Activated naive CD8-positive, alpha-beta T cell treated with anti-CD3 and anti-CD28 coated beads, Interleukin-2, amount 50 U/mL, for 16 hours (primary cell): ENCODE measurements around the gene LMF2.
"Not testable (repeated sequence)": the region's sequence is repeated elsewhere in the genome, so short reads cannot be mapped to it uniquely, and the experiment has no call there.

ENCODE experiments used
- DNase-seq: peaks from one replicate; pipeline ENCODE4 v3.0.0-alpha.2; 2020; ENCODE audit warnings: low read depth, low spot score

The LMF2 gene

DNA sequence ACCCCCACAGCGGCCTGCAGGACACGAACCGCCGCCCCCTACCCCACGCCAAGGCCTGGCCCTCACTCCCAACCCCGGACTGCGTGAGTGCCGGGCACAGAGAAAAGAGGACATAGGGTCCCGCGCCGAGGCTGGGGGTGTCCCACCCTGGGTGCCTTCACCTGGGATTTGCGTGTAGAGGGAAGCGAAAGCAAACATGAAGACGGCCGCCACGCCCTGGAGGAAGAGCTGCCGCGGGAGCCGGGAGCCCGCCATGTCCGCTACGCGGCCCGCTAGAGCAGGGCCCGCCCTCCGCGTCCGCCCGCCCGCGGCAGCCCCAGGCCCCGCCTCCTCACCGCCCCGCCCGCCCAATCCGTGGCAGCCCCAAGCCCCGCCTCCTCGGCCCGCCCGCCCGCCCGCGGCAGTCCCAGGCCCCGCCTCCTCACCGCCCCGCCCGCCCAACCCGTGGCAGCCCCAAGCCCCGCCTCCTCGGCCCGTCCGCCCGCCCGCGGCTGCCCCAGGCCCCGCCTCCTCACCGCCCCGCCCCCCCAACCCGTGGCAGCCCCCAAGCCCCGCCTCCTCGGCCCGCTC, at the start of gene LMF2:
Gene LMF2 (minus strand): TSS at position 282 of the 570 bp plus-strand sequence. CDS start 27 bp downstream, at position 255.
- peak; percentile 80 for DNase-seq

DNA sequence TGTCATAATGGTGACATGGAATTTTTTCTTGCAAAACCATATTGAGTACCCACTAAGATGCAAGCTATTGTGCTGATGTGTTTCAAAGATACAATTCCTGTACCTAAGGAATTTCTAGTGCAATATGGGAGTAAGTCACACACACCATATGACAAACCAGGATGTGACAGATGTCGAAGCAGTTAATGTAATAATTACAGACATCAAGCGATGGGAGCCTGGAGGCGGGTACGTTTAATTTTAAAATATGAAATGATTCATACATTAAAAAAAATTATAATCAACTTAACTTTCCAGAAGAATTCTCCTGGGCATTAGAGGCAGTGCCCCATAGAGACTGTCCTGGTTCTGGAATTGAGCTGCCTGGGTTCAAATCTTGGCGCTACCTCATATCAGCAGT, 49.2 kb upstream of the LMF2 start:
- DNase-seq: no peak

DNA sequence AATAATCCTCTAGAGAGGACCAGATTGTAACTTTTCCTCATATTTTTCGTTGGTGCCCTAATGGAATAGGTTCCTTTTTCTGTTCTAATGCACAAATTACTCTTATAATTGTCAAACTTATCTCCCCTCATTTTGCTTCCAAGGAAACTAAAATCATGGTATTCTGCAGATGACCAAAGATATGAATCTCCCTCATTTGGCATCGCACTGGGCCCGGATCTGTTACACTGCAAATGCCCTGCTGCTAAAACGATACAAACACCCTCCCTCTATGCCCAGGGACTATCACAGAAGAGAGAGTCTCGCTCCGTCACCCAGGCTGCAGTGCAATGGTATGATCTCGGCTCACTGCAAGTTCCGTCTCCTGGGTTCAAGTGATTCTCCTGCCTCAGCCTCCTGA, 45.8 kb upstream of the LMF2 start:
- no peak for DNase-seq

DNA sequence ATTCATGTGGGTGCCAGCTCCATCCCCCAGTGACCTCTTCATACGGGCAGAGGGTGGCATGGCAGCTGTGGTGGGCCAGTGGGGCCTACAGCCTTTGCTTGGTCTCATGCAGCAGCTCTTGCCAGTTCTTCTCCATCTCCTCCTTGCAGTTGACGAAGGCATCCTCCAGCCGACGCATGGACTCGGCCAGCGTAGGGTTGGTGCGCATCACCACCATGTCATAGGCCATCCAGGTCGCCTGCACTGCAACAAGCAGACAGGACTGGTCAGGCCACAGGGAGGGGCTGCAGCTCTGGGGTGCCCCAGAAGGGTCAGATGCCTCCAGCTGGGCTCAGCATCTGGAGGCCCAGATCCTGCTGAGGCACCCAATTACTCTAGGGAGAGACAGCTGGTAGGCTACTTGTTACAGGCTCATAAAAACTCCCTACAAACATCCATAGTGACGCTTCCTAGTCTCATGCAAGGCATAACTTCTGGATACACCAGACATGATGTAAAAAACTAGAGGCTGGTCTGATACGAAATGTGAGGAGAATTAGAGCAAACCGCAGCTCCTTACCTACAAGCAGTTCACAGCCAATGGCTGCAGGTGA, 43.8 kb upstream of the LMF2 start:
- no peak for DNase-seq

DNA sequence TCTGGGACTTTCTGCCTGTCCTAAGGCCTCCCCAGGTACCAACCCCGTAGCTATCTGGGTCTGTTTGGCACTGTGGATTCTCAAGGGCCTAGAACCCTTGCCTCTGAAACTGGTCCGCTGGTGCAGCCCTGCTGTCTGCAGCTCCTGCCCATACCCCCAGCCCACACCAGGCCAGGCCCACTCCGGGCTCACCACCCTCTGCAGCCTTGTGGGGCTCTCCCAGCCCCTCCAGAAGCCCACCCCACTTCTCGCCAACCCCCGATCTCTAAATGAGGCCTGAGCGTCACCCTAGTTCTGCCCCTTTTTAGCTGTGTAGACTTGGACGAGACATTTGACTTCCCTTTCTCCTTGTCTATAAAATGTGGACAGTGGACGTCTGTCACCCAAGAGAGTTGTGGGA, 42.9 kb upstream of the LMF2 start:
- no peak for DNase-seq

- no peak for DNase-seq
Measured at GRCh38 chr22:50548921-50549790, 41.7 kb upstream of the LMF2 start.

GRCh38 chr22:50548040-50548920, 40.8 kb upstream of the LMF2 start:
- no peak for DNase-seq

DNA sequence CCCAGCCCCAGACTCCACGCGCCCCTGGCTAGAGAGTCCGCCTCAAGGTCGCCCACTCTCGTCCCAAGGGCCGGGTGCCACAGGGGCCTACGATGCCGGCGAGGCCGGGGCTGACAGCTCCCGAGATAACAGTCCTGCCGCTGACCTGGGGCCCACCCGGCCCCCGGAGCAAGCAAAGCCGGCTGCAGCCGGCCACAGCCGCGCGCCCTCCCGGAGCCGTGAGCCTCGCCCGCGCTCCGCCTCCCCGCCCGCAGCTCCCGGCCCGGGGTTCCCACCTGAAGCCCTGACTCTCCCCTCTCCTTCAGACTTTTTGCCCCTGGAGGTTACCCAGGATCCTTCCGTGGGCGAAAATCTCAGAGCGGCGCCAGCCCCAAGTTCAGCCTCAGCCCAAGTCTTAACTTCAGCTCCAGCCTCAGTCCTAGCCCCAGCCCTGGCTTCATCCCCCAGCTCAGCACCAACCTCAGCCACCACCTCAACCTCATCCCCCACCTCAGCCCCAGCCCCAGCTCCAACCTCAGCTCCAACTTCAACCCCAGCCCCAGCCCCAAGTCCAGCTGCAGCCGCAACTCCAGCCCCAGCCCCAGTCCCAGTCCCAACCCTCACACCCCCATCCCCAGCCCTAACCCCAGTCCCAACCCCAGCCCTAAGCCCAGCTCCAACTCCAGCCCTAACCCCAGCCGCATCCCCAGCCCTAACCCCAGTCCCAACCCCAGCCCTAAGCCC, 39.9 kb upstream of the LMF2 start:
- no peak for DNase-seq

DNA sequence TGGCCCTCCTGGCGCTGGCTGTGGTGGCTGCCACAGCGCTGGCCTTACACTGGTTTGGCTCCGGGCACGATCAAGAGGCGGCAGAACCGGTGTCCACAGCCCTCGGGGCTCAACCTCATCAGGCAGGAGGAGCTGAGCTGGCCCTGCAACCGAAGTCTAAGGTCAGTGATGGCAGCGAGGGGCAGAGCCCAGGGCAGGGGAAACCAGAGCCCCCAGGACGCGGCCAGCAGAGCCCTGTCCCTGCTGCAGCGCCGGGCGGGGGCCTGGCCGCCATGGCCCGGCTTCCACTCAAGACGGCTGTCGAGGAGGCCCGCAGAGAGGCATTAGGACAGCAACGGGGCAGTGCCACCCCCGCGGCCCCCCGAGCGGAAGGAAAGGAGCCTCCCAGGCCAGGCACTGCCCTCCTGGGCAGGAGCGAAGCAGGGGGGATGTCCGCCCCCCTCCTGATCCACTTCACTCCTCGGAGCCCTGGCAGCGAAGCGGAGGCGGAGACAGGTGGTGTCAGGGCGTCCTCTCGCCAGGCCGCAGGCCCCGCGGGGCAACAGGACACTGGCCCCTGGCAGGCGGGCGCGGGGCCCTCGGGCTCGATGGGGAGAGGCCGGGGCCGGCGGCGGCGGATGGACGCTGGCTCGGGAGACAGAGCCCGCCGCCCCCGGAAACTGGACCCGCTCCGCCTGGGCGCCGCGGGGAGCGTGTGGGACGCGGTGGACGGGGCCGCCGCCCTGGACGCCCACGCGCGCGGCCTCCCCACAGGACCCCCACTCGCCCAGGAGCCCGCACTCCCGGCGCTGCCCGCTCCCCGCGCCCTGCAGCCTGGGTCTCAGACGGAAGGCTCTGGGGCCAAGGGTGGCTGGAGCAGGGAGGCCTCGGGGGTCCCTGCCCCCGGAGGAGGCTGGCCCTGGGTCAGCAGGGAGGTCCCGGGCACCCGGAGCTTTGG, 39.1 kb upstream of the LMF2 start:
- no peak for DNase-seq

DNA sequence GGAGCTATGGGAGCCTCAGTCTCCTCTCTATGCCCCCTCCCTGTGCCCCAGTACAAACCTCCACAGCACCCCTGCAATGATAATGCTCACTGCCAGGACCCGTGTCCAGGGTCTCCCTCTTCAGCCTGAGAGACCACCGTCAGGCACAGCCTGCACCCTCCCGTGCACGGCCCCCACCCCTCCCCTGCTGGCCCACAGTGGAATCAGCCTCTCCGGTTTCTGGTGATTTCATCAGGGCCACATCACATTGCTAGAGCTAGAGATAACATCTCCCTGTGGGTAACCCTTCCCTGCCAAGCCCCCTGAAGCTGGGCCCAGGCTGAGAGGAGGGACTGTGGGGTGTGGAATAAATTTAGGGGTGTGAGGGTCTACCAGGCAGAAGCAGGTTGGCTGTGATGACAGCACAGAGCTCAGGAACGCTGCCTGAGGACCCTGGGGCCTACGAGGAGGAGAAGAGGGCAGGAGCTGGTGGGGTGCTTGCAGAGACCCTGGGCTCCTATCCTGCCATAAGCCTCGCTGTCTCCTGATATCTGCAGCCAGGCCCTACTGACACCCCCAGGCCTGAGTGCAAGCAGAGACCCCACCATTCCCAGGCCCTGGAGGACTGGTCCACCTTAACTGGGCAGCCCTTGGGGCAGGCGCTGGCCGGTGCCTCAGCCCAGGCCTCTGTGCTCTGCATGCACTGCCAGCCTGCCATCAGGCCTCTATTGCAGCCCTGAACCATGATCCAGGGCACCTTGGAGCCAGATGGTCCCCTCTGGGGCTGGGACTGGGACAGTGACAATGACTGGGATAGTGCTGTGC, 38.2 kb upstream of the LMF2 start, which contains the start of gene KLHDC7B:
Gene KLHDC7B (plus strand): TSS at position 378 of the 804 bp plus-strand sequence. CDS start 345 bp downstream, at position 723.
- no peak for DNase-seq

- DNase-seq: no peak
Measured at GRCh38 chr22:50544746-50545253, 37.3 kb upstream of the LMF2 start.

DNA sequence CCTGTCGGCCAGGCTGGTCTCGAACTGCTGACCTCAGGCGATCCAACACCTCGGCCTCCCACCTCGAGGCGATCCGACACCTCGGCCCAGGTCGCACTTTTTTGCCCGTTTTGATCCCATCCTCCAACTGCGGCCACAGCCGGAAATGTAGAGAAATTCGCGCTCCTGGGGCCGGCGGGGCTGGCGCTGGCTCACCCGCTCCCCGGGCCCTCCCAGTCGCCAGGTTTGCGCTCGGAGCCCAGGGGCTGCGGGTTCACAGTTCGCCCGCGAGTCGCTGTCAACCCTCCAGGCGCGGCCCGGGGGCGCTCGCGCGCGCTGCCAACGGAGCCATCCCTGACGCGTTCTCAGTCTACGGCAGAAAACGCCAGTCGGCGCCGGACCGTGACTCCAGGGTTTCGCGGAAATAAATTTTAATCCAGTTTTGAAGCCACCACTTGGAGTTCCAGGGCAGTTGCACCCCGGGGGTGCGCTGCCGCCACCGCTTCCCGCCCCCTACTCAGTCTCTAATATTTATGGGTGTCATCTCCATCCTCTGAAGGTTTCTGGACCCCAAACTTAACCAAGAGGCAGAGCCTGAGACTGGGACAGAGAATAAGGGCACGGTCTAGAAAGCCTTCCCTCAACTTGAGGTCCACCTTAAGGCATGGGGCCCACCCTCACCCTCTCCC, 36.7 kb upstream of the LMF2 start:
- DNase-seq: peak; percentile 56

DNA sequence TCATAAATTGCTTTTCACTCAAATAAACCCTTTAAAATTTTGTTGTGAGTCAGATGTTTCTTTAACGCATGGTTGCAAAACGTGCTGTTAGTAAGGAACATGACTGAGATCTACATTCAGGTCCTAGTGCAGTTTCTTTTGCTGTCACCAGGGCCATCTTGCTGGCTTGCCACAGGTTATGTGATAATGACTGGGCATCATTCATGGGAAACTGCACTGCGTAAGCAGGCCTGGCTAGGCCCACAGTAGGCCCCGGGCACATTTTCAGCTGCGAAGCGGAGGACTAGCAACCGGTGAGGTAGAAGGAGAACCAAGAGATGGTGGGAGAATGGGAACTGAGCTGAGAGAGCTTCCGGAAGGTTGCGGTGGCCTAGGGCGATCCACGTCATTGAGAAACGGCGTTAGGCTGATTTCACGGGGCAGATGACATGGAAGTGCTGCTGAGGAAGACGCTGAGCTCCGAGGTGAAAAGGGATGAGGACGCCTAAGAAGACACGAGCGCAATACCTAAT, 35.0 kb upstream of the LMF2 start:
- no peak for DNase-seq

DNA sequence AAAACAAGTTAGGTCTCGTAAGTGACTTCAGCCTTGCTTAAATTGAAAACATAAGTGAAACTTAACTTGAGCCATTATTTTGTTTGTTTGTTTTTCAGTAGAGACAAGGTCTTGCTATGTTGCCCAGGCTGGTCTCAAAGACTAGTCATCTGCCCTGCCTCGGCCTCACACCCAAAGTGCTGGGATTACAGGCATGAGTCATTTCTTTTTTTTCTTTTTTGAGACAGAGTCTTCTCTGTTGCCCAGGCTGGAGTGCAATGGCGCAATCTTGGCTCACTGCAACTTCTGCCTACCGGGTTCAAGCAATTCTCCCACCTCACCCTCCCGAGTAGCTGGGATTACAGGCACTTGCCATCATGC, 34.1 kb upstream of the LMF2 start:
- DNase-seq: not testable (repeated sequence)

DNA sequence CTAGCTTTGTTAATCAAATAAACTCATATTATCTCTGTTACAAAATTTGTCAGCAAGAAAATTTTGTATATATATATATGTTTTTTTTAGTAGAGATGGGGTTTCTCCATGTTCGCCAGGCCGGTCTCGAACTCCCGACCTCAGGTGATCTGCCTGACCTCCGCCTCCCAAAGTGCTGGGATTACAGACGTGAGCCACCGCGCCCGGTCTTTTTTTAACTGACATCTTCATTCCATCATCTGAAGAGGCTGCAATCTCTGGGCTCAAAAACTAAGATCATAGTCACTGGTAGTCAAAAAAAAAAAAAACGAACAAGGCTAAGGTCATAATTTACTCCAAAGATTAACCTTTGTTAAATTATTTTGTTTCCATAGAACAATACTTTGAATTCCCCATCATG, 32.9 kb upstream of the LMF2 start:
- no peak for DNase-seq

GRCh38 chr22:50537765-50538164, 30.3 kb upstream of the LMF2 start:
- DNase-seq: no peak

- DNase-seq: no peak
Measured at GRCh38 chr22:50536226-50536625, 28.7 kb upstream of the LMF2 start.

- no peak for DNase-seq
Measured at GRCh38 chr22:50535113-50535512, 27.6 kb upstream of the LMF2 start.
